ENCODE data around the gene GTPBP8. TPM values are rescaled to one million over a fixed set of nuclear protein-coding genes. Genes with fewer than 3 reads are reported as not detected.
"Not testable (repeated sequence)": the region's sequence is repeated elsewhere in the genome, so short reads cannot be mapped to it uniquely, and the experiment has no call there.

Gene GTPBP8
- polyA plus RNA-seq, 3 donors: 23.0 to 27.1 (median 26.0) TPM

GRCh38 chr3:113039546-113039945 lies 48.8 kb downstream of the GTPBP8 start:
- DNase-seq (ENCODE audit: extremely low read depth in 1 of 11, low read depth in 9 of 11, low spot score in 4 of 11): no peak

- DNase-seq (ENCODE audit: extremely low read depth in 1 of 11, low read depth in 9 of 11, low spot score in 4 of 11): no peak
Measured at GRCh38 chr3:113040231-113040630, 49.4 kb downstream of the GTPBP8 start.

DNA sequence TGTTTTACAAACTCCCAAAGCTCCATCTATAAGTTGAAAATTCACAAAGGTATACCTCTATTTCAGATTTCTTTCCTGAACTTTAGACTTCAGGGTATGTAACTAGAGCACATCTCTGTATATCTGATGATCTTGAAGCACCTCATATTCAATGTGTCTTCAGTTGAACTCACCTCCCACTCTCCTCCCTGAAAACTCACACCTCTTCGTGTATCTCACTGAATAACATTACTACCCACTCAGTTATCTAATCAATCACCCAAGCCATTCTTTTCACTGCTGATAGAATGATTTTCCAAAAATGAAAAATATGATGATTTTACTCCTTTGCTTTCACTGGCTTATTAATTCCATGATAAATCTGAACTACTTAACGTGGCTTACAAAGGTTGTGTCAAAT lies 52.9 kb downstream of the GTPBP8 start:
- no peak for DNase-seq (ENCODE audit: extremely low read depth in 1 of 11, low read depth in 9 of 11, low spot score in 4 of 11)

DNA sequence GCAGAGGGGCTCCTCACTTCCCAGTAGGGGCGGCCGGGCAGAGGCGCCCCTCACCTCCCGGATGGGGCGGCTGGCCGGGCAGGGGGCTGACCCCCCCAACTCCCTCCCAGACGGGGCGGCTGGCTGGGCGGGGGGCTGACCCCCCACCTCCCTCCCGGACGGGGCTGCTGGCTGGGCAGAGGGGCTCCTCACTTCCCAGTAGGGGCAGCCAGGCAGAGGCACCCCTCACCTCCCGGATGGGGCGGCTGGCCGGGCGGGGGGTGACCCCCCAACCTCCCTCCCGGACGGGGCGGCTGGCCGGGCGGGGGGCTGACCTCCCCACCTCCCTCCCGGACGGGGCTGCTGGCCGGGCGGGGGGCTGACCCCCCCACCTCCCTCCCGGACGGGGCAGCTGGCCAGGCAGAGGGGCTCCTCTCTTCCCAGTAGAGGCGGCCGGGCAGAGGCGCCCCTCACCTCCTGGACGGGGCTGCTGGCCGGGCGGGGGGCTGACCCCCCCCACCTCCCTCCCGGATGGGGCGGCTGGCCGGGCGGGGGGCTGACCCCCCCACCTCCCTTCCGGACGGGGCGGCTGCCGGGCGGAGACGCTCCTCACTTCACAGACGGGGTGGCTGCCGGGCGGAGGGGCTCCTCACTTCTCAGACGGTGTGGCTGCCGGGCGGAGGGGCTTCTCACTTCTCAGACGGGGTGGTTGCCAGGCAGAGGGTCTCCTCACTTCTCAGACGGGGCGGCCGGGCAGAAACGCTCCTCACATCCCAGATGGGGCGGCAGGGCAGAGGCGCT lies 55.6 kb downstream of the GTPBP8 start:
- not testable (repeated sequence) for DNase-seq (ENCODE audit: extremely low read depth in 1 of 11, low read depth in 9 of 11, low spot score in 4 of 11)

- peak; percentile 52 to 80 (median 67) for DNase-seq (ENCODE audit: extremely low read depth in 1 of 11, low read depth in 9 of 11, low spot score in 4 of 11)
Measured at GRCh38 chr3:113051302-113051711, 60.5 kb downstream of the GTPBP8 start.

Other genes starting within 250 kb of the GTPBP8 start
- not detected for gene CD200R1L, start 144.1 kb upstream of the GTPBP8 start, polyA plus RNA-seq (ENCODE audit: insufficient read length in 3 of 3)
- 1 to 10 TPM in 2 of 3 donors, under 1 TPM in 1; 0.98 to 1.4 (median 1.0) TPM for gene CD200R1, start 15.9 kb upstream of the GTPBP8 start, polyA plus RNA-seq (ENCODE audit: insufficient read length in 3 of 3)
- gene BOC, start 220.6 kb downstream of the GTPBP8 start, polyA plus RNA-seq (ENCODE audit: insufficient read length in 3 of 3): 10 to 100 TPM; 31.4 to 33.3 (median 32.8) TPM

Data from renal cortex interstitium (tissue), 11 donors.